Psoas muscle (tissue), 8 donors: ENCODE results near the gene LGR4. TPM values are rescaled to one million over a fixed set of nuclear protein-coding genes. Genes with fewer than 3 reads are reported as not detected.

Experiments used
- ATAC-seq, 4 donors: fragments of 200-7000 bp; cut with Tn5 transposase; one replicate each; pipeline ENCODE4 v1.9.1; 2020; ENCODE audit warnings: moderate library complexity in 3 of 4, mild to moderate bottlenecking in 2 of 4
- DNase-seq, 2 donors: peaks; one replicate each; pipeline ENCODE4 v3.0.0-alpha.2; 2020
- H3K27ac ChIP-seq: fragments of 200-600 bp; one replicate; pipeline ENCODE4 v1.8.0; 2022
- H3K27me3 ChIP-seq, 3 donors: fragments of 200-600 bp in 1 of 3; one replicate each; pipeline versions ENCODE4 v1.6.1 to v1.8.0; 2013 to 2022; ENCODE audit warnings: low read length in 2 of 3, mild to moderate bottlenecking in 2 of 3, moderate library complexity in 1 of 3; ENCODE audit not compliant: insufficient read depth in 3 of 3
- H3K36me3 ChIP-seq, 2 donors: fragments of 200-600 bp in 1 of 2; one replicate each; pipeline versions ENCODE4 v1.6.1 to v1.8.0; 2013 to 2022; ENCODE audit warnings: low read depth in 1 of 2, mild to moderate bottlenecking in 1 of 2, moderate library complexity in 1 of 2; ENCODE audit not compliant: insufficient read depth in 1 of 2
- H3K4me1 ChIP-seq: fragments of 200-600 bp; one replicate; pipeline ENCODE4 v1.8.0; 2022
- H3K4me3 ChIP-seq: fragments of 200-600 bp; one replicate; pipeline ENCODE4 v1.8.0; 2022; ENCODE audit warnings: mild to moderate bottlenecking
- H3K9me3 ChIP-seq: fragments of 200-600 bp; one replicate; pipeline ENCODE4 v1.8.0; 2022
- CTCF ChIP-seq: fragments of 200-600 bp; IDR thresholded peaks from one replicate; pipeline ENCODE4 v1.8.0; 2022; ENCODE audit warnings: antibody characterized with exemption
- WGBS, 3 donors: extraction: QIAGEN DNeasy Blood & Tissue Kit; methylation state at CpG; one replicate each; pipeline versions ENCODE4 v1.1.6 to v1.1.7; 2013; 5-methylcytosine and 5-hydroxymethylcytosine counted together
- intact Hi-C, 2 donors: fragments of 100-400 bp; cut with DNase I; formaldehyde crosslinking; loops; one replicate each; pipeline versions ENCODE4 v1.11.0 to v1.14.2; 2022
- polyA plus RNA-seq, 3 donors: library from polyadenylated mRNA; stranded (reverse); fragments of 200-250 nt; gene quantifications; one replicate each; pipeline ENCODE4 v1.2.3, GENCODE V29; 2013
- total RNA-seq, 4 donors: library from RNA; stranded (reverse); fragmentation: NEBNext Ultra II Directional in 2 of 4; extraction: Animal tissue kit (Norgen Biotek cat#: 25700) in 2 of 4; gene quantifications; one replicate each; pipeline versions ENCODE4 v1.2.1 to v1.2.4, GENCODE V29; 2021 to 2023
- donor health status: healthy with polysubstance abuse.
- donor health status: DM: no; HTN: no; CAD: no; lungs with moderate emphysema.
- donor health status: Bipolar disorder and iron deficiency.
- donor health status: healthy.
- donor health status: DM: yes; HTN: yes; CAD: no.
- donor health status: DM: no; HTN: no; CAD: no.
- donor health status: DM: no; HTN: no; CAD: no.
- donor health status: DM: yes; HTN: yes; CAD: no.

Gene LGR4
- total and polyA plus RNA-seq, 7 donors = 3.9 to 15.2 (median 8.0) TPM

DNA sequence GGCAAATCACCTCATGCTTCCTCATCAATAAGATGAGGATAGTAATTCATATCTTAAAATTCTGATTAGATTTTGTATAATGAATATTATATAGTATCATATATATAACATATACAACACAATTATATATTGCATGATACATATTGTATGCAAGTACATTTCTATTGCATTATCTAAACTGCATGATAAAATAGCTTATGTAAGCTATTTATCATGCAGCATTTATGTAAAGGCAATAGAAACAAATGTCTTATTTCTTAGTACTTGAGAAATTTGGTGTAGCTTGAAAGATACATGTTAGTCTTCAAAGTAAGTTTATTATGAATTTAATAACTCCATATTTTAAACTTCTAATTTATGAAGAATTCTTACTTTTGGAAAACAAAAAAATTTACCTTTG lies 28.5 kb upstream of the LGR4 start:
- TF ChIP-seq CTCF = no peak
- Histone ChIP-seq H3K4me1 (peaks cover 59% of the 10 kb centered on the region), H3K27me3 (no peaks in the 10 kb centered on the region), H3K4me3 (no peak overlapping the region), H3K9me3 (no peaks in the 10 kb centered on the region), H3K36me3 (peaks cover 3 to 50% of the 10 kb centered on the region in 2 donors), H3K27ac (no peak overlapping the region)
- intact Hi-C loops = no loop called here
- no peak for ATAC-seq
- no peak for DNase-seq

- 81 to 91% (median 81%) methylated on average over 1 of the region's 1 CpG for WGBS, 3 donors
- H3K36me3 ChIP-seq = peaks cover 0 to 62% of the 10 kb centered on the region in 2 donors
Measured at GRCh38 chr11:27497911-27498310, 25.3 kb upstream of the LGR4 start.

GRCh38 chr11:27497284-27497866 lies 24.8 kb upstream of the LGR4 start:
- TF ChIP-seq CTCF = peak; percentile 44
- peak in 2 of 4 donors; percentile 52 to 63 for ATAC-seq
- intact Hi-C loops = loop anchor here in 1 of 2 donors (5.0 to 10.0 kb wide), 2 partner anchors 690 to 743 kb away; no protein-coding TSS in a partner anchor

More at GRCh38 chr11:27497911-27498310, 25.3 kb upstream of the LGR4 start:
- DNase-seq (no peak), ATAC-seq (no peak)
- Histone ChIP-seq H3K27ac (no peak overlapping the region), H3K9me3 (no peaks in the 10 kb centered on the region), H3K4me1 (peaks cover 36% of the 10 kb centered on the region), H3K4me3 (no peak overlapping the region), H3K27me3 (no peaks in the 10 kb centered on the region)
- intact Hi-C loops = loop anchor here in 1 of 2 donors (5.0 to 10.0 kb wide), 2 partner anchors 689 to 743 kb away; no protein-coding TSS in a partner anchor
- no peak for TF ChIP-seq CTCF

DNA sequence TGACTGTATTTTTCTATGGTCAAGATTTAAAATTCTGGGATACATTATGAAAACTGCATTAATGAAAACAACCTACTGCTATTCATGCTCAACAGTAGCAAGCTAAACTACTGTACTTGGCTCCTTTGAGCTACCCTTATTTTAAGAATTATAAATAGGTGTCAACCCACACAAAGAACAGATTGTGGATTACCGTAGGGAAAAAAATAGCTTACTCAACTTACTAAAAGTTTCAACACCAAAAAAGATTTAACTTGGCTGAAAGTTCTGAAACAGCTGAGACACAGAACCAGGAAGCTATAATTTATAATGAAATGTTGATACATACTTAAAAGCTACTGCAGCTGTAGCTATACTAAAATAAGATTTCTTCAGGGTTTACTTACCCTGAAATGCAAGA lies 23.9 kb upstream of the LGR4 start:
- peaks cover 0 to 64% of the 10 kb centered on the region in 2 donors for H3K36me3 ChIP-seq

More at GRCh38 chr11:27497284-27497866, 24.8 kb upstream of the LGR4 start:
- no peak for DNase-seq
- peaks cover 31% of the 10 kb centered on the region for H3K4me1 ChIP-seq
- H3K9me3 ChIP-seq = no peaks in the 10 kb centered on the region
- no peak overlapping the region for H3K27ac ChIP-seq
- H3K36me3 ChIP-seq = peaks cover 0 to 66% of the 10 kb centered on the region in 2 donors
- no peaks in the 10 kb centered on the region for H3K27me3 ChIP-seq
- H3K4me3 ChIP-seq = no peak overlapping the region

More for the DNA sequence above, 23.9 kb upstream of the LGR4 start:
- 11 to 35% (median 23%) methylated on average over 1 of the region's 1 CpG for WGBS, 3 donors
- Histone ChIP-seq H3K4me3 (no peak overlapping the region), H3K9me3 (no peaks in the 10 kb centered on the region), H3K4me1 (peaks cover 26% of the 10 kb centered on the region), H3K27ac (no peak overlapping the region), H3K27me3 (no peaks in the 10 kb centered on the region)
- peak in 2 of 4 donors; percentile 44 to 60 for ATAC-seq
- no peak for TF ChIP-seq CTCF
- intact Hi-C loops = loop anchor here in 1 of 2 donors (5.0 to 10.0 kb wide), 2 partner anchors 691 to 742 kb away; no protein-coding TSS in a partner anchor
- no peak for DNase-seq
